GM12875 (cell line): ENCODE measurements around the gene IL10.

Experiments used
- H3K4me3 ChIP-seq: one replicate; pipeline ENCODE4 v1.5.1; 2011; ENCODE audit warnings: low read depth, low read length, control low read depth
- CTCF ChIP-seq: IDR thresholded peaks from 2 replicates; pipeline ENCODE4 v1.5.1; 2011; ENCODE audit warnings: low read depth, mild to moderate bottlenecking, control low read depth, inconsistent platforms, low read length, moderate library complexity, borderline replicate concordance; ENCODE audit not compliant: insufficient read depth

Gene IL10

GRCh38 chr1:206732508-206732907 lies 39.8 kb downstream of the IL10 start:
- no peak for TF ChIP-seq CTCF
- H3K4me3 ChIP-seq, result no peak overlapping the region

DNA sequence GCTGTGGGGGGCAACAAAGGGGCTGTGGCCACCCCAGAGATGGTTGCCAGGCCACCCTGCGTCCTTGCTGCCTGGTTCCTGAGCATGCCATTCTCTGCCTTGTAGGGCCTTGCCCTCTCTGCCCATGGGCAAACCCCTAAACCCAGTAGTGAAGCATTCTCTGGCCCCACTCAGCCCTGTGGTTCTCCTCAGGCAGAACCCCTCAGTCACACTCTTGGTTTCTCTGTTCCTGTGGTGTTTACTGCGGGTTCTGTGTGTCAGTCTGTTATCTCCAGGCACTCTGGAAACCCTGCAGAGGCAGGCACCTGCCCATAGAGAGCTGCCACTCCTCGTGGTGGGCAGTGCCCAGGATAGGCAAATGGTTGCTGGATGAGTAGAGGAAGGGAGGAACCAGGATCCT lies 42.8 kb downstream of the IL10 start:
- TF ChIP-seq CTCF, result no peak
- no peak overlapping the region for H3K4me3 ChIP-seq

- no peak for TF ChIP-seq CTCF
- no peak overlapping the region for H3K4me3 ChIP-seq
Measured at GRCh38 chr1:206729050-206729449, 43.2 kb downstream of the IL10 start.

- no peak for TF ChIP-seq CTCF
Measured at GRCh38 chr1:206728697-206728987, 43.7 kb downstream of the IL10 start.

DNA sequence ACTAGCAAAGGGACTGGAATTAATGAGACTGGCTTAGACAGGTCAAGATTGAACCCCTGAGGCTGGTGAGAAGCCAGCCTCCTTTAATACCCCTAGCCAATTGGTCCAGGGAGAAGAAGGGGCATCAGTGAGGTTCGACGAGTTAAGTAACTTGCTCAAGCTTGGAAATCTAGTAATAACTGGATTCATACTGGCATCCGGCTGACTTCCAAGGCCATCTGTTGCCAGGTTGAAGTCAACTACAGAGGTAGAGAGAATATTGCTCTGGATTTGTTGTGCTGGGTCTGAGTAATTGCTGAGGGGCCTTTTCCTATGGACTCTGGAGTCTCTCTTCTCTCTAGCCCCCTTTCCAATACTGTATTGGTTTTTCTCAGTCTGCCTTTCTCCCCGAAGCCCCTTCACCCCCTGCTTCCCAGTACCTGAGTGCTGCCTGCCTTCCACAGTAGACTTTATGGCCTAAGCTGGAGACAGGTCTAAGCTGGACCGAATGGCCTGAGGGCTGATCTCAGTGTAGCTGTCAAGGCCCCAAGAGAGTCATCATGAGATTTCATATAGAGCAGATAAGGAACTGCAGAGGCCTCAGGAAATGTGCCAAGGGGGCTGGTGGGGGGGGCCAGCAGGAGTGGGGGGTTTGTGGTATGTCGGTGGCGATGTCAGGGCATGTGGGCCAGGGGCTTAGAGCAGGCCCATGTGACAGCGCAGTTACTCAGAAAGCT lies 44.2 kb downstream of the IL10 start:
- H3K4me3 ChIP-seq, result no peak overlapping the region
- no peak for TF ChIP-seq CTCF

More at GRCh38 chr1:206728697-206728987, 43.7 kb downstream of the IL10 start:
- no peak overlapping the region for H3K4me3 ChIP-seq

GRCh38 chr1:206725109-206725963 lies 47.0 kb downstream of the IL10 start:
- TF ChIP-seq CTCF, result peak; percentile 76
- no peak overlapping the region for H3K4me3 ChIP-seq

DNA sequence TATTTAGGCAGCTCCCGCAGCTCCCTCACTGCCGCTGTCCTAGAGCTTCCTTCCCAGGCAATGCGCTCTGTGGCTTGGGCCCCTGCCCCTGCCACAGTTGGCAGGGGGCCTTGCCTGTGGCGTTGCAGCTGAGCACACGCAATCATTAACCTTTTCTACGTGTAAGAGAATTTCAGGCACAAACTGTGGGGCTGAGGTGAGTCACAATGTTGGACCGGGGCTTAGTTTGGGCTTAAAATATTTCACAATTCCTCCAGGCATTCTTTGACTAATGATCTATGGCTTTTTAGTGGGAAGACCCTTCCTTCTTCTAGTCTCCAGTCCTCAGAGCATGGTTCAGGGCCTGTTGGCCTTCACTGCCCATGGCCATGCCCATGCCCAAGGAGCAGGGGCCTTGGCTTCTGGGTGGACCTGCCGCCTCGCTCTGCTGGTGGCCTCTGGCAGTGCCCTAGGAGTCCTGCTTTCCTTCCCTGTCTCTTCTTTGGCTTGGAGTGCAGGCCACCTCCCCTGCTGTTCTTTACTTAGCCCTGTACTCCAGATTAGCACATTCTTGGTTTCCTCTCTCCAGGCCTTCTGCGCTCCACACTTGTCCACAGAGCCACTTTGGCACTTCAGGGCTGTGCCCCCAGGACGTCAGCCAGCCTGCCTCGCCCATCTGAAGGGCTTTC lies 48.4 kb downstream of the IL10 start:
- TF ChIP-seq CTCF, result no peak
- no peak overlapping the region for H3K4me3 ChIP-seq
